Loucy (cell line): Measurements from ENCODE around the gene GBGT1.

Source experiments
- H2AFZ ChIP-seq: fragments of 200-600 bp; sonication (generic); 2 replicates; pipeline ENCODE4 v1.6.0; 2016; ENCODE audit warnings: antibody characterized with exemption, mild to moderate bottlenecking, low read length, moderate library complexity
- H3F3A ChIP-seq: fragments of 200-600 bp; 2 replicates; pipeline ENCODE4 v1.6.0; 2016; ENCODE audit warnings: antibody characterized with exemption, low read depth, mild to moderate bottlenecking
- H3K27me3 ChIP-seq: fragments of 200-600 bp; sonication (generic); 2 replicates; pipeline ENCODE4 v1.6.1; 2014; ENCODE audit warnings: low read length, mild to moderate bottlenecking; ENCODE audit not compliant: insufficient read depth, poor library complexity, severe bottlenecking
- H3K36me3 ChIP-seq: fragments of 200-600 bp; sonication (generic); 2 replicates; pipeline ENCODE4 v1.6.1; 2016; ENCODE audit warnings: low read length; ENCODE audit not compliant: insufficient read depth
- H3K4me1 ChIP-seq: fragments of 200-600 bp; sonication (generic); 2 replicates; pipeline ENCODE4 v1.5.1; 2014; ENCODE audit warnings: low read length, mild to moderate bottlenecking; ENCODE audit not compliant: insufficient read depth, poor library complexity, severe bottlenecking
- H3K4me2 ChIP-seq: fragments of 200-600 bp; sonication (generic); 2 replicates; pipeline ENCODE4 v1.6.0; 2014; ENCODE audit warnings: antibody characterized with exemption, low read length, low read depth, mild to moderate bottlenecking; ENCODE audit not compliant: poor library complexity, severe bottlenecking
- H3K4me3 ChIP-seq: fragments of 200-600 bp; sonication (generic); 2 replicates; pipeline ENCODE4 v1.5.1; 2014; ENCODE audit warnings: low read length, mild to moderate bottlenecking, mixed read lengths; ENCODE audit not compliant: poor library complexity, severe bottlenecking
- H3K79me2 ChIP-seq: fragments of 200-600 bp; sonication (generic); 2 replicates; pipeline ENCODE4 v1.6.1; 2014; ENCODE audit warnings: low read length; ENCODE audit not compliant: insufficient read depth
- H3K9ac ChIP-seq: fragments of 200-600 bp; sonication (generic); 2 replicates; pipeline ENCODE4 v1.6.0; 2014; ENCODE audit warnings: mild to moderate bottlenecking, low read depth, low read length, moderate library complexity; ENCODE audit not compliant: poor library complexity, severe bottlenecking
- H3K9me2 ChIP-seq: fragments of 200-600 bp; sonication (generic); replicated peaks from 2 replicates; pipeline ENCODE4 v1.6.1; 2016; ENCODE audit warnings: low read depth, low read length, mixed read lengths
- H3K9me3 ChIP-seq: fragments of 200-600 bp; sonication (generic); 2 replicates; pipeline ENCODE4 v1.6.1; 2014; ENCODE audit warnings: mild to moderate bottlenecking, antibody characterized with exemption, low read length, low read depth; ENCODE audit not compliant: insufficient read depth
- H4K20me1 ChIP-seq: fragments of 200-600 bp; sonication (generic); 2 replicates; pipeline ENCODE4 v1.6.0; 2014; ENCODE audit warnings: antibody characterized with exemption, low read length, mild to moderate bottlenecking; ENCODE audit not compliant: insufficient read depth, poor library complexity, severe bottlenecking
- CTCF ChIP-seq: fragments of 200-600 bp; sonication (generic); conservative IDR thresholded peaks from 2 replicates; pipeline ENCODE4 v1.5.1; 2014; ENCODE audit warnings: mild to moderate bottlenecking, antibody characterized with exemption, low read length
- EZH2phosphoT487 ChIP-seq: fragments of 200-600 bp; IDR thresholded peaks from 2 replicates; pipeline ENCODE4 v1.6.1; 2018; ENCODE audit warnings: antibody characterized with exemption, mild to moderate bottlenecking, moderate library complexity, borderline replicate concordance

The GBGT1 gene

DNA sequence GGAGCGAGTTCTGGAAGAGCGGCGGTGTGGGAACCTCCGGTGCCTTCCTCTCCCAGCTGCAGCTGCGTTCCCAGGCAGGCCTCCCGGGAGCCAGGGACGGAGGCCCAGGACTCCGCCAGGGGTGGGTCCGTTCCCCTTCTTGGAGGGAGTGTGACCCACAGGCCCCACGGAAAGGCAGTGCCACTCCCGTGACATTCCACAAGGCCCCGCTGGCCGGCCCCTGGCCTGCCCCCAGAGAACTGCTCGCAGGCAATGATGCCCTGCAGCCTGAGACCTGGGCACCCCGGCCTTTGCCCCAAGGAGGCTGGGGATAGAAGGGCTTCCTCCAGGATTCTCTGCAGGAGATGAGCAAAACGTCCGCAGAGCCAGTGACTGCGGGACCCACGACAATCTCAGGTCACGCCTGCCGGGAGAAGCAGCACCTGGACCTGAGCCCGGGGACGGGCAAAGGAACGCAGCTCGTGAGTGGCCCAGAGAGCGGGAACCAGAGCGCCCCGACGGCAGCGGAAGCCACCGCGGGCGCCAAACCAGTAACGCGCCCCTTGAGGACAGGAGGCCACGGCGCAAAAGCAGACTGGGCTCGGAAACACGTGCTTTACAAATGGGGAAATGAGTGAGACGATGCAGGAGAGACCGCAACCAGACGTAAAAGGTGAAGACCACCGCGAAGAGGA is 36.1 kb upstream of the GBGT1 start:
- H3K9me2 ChIP-seq = no peaks in the 10 kb centered on the region
- H3K79me2 ChIP-seq = no peaks in the 10 kb centered on the region
- H4K20me1 ChIP-seq = no peaks in the 10 kb centered on the region
- no peaks in the 10 kb centered on the region for H3F3A ChIP-seq
- no peaks in the 10 kb centered on the region for H3K9me3 ChIP-seq
- no peak overlapping the region for H3K4me2 ChIP-seq
- H3K4me3 ChIP-seq = no peak overlapping the region
- no peaks in the 10 kb centered on the region for H3K36me3 ChIP-seq
- no peak overlapping the region for H2AFZ ChIP-seq
- H3K27me3 ChIP-seq = no peaks in the 10 kb centered on the region
- H3K9ac ChIP-seq = no peak overlapping the region
- no peak for TF ChIP-seq EZH2phosphoT487
- no peak for TF ChIP-seq CTCF
- H3K4me1 ChIP-seq = no peaks in the 10 kb centered on the region

GRCh38 chr9:133195029-133195428 is 31.3 kb upstream of the GBGT1 start:
- no peaks in the 10 kb centered on the region for H3K36me3 ChIP-seq
- H3F3A ChIP-seq = no peaks in the 10 kb centered on the region
- H3K4me2 ChIP-seq = no peak overlapping the region
- no peak for TF ChIP-seq CTCF
- TF ChIP-seq EZH2phosphoT487 = no peak
- H3K9ac ChIP-seq = no peak overlapping the region
- H3K9me3 ChIP-seq = no peaks in the 10 kb centered on the region
- no peak overlapping the region for H2AFZ ChIP-seq
- no peaks in the 10 kb centered on the region for H3K27me3 ChIP-seq
- no peak overlapping the region for H3K4me3 ChIP-seq
- H4K20me1 ChIP-seq = no peaks in the 10 kb centered on the region
- no peaks in the 10 kb centered on the region for H3K79me2 ChIP-seq
- no peaks in the 10 kb centered on the region for H3K4me1 ChIP-seq
- H3K9me2 ChIP-seq = no peaks in the 10 kb centered on the region

- Histone ChIP-seq H3K27me3 (no peaks in the 10 kb centered on the region), H4K20me1 (no peaks in the 10 kb centered on the region), H3F3A (no peaks in the 10 kb centered on the region), H3K4me2 (no peak overlapping the region), H3K4me1 (no peaks in the 10 kb centered on the region), H3K9me2 (no peaks in the 10 kb centered on the region), H2AFZ (no peak overlapping the region), H3K36me3 (no peaks in the 10 kb centered on the region), H3K9me3 (no peaks in the 10 kb centered on the region), H3K79me2 (no peaks in the 10 kb centered on the region), H3K4me3 (no peak overlapping the region), H3K9ac (no peak overlapping the region)
- TF ChIP-seq EZH2phosphoT487 (no peak), CTCF (no peak)
Observed at GRCh38 chr9:133194597-133194996, 30.9 kb upstream of the GBGT1 start.
